Stimulated activated CD8-positive, alpha-beta memory T cell treated with anti-CD3 and anti-CD28 coated beads, Interleukin-4, amount 100 ng/mL, for 1 hour (primary cell): ENCODE measurements around the gene STC2.

Experiments used
- DNase-seq, 2 donors: peaks; one replicate each; pipeline ENCODE4 v3.0.0-alpha.2; 2020; ENCODE audit warnings: low read depth in 2 of 2, low spot score in 1 of 2

STC2 gene

DNA sequence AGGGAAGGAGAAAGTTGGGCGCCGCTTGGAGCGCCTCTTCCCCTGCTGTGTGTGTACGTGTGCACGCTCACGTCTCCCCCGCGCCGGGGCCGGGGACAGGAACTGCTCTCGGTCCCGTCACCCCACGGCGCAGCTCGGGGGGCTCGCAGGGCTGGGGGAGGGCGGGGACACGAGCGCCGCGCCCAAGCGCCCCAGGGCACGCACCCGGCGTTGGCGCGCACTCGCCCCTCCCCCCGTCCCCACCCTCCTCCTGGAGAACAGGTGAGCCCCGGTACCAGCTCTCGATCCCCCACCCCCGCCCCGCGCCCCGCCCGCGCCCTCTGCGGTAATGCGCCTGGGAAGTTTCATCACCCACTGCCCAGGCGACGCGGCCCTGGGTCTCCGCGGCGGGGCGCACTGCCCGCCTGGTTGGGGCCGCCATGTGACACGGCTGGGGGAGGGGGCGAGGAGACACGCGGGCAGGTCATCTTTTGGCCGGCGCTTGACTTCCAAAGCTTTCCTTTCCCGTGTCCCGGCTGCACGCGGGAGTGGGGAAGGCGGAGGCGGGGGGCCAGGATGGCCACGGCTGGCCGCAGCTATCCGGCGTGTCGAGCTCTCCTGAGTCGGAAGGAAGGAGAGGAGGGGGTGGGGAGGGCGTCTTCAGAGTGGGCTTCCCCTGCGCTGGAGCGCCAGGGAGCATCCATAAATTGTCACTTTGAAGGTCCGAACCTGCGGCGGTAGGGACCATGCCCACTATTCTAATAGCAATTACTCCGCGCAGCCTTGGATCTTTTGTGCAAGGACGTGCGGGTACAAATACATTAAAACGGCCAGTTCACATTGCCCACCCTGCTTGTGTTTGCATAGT lies 1.5 kb upstream of the STC2 start:
- no peak for DNase-seq

DNA sequence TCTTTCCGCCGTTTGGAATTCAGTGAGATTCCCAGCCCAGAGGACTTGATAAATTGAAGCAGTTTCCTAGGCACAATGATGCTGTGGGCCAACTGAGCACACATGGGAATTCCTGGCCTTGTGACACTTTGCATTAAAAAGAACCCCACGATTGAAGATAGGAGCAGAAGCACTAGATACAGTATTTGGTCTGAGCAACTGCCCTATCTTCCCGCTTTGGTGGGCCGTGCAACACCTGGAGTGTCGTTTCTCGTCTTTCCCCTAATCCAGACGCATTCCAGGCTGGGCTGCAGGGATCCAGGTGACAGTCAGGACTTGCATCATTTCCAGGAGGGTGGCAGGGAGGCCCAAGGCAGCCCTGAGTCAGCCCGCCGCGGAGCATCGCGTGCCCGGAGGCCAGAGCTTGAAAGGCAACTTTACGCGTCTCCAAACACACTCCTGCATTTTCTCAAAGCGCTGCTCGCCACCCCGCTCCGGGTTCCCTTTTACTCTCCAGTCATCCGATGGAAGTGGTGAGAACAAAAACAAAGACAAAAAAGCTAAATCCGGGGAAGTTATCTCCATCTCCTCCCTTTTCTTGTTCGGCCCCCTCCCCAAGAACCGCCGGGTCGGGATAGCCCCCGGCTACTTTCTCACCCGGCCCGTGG lies 753 bp upstream of the STC2 start:
- DNase-seq = no peak

DNA sequence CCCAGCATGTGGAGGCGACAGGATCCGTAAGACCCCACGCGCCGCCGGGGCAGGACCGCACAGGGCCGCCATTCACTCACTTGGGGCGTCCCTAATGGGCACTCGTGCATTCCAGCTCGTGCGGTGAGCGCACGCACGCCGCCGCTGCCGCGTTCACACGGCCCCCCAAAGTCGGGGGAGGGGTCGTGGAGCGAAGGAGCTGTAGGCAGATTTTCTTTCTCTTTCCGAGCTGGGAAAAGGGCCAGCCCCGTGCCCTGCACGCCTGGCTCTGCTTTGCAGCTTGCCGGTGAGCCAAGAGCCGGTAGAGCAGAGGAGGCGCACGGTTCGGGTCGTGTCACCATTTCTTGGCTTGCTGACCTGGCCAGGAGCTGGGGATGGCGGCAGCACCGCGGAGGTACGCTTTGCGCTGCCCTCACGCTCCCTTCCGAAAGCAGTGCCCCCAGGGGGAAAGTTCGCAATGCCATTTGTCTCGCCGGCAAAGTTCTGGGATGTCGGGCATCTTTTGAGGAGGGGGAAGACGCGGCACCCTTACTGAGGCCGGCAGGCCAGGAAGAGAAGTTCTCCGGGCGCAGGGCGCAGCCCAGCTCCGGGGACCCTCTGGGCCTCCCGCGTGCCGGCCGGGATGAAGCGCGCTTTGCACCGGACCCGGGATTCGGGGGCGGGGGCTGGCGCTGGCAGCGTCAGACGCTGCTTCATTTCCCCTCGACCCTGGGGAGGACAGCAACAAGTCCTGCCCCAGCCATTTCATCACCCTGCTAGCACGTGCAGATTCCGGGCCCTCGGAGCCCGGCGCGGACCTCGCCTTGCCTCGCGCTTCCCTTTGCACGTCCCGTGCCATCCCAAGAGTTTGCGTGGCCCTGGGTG lies 898 bp downstream of the STC2 start:
- DNase-seq = no peak

GRCh38 chr5:173326501-173326960 lies 1.7 kb downstream of the STC2 start:
- no peak for DNase-seq

GRCh38 chr5:173325091-173325698 lies 3.0 kb downstream of the STC2 start:
- DNase-seq = no peak

- DNase-seq = no peak
Measured at GRCh38 chr5:173324115-173325001, 3.9 kb downstream of the STC2 start.

GRCh38 chr5:173323799-173324114 lies 4.5 kb downstream of the STC2 start:
- no peak for DNase-seq

DNA sequence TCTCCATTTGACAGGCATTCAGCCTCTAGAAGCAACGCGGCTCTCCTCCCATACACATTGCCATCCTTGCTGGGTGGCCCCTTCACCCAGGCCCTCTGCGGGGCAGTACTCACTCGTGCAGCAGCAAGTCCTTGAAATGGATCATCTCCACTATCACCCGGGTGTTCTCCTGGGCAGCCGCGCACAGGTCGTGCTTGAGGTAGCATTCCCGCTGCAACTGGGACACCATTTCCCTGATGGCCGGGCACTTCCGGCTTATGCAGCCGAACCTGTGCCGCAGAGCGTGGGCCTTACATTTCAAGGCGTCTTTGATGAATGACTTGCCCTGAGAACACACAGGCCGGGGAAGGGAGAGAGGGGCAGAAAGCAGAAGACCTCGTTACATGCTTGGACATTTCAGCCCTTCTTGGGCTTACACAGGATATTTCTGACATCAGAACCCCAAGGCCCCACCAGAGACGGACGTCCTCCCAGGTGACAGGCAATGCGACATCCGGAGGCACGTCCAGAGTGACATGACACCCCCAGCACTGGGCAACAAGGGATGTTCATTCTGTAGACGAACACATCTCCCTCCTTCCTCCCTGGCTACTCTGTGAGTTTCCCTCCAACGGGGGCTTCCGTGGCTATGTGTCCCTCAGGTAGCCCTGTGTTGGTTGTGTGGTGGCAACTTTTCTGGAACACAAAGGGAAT lies 5.0 kb downstream of the STC2 start:
- DNase-seq = no peak

DNA sequence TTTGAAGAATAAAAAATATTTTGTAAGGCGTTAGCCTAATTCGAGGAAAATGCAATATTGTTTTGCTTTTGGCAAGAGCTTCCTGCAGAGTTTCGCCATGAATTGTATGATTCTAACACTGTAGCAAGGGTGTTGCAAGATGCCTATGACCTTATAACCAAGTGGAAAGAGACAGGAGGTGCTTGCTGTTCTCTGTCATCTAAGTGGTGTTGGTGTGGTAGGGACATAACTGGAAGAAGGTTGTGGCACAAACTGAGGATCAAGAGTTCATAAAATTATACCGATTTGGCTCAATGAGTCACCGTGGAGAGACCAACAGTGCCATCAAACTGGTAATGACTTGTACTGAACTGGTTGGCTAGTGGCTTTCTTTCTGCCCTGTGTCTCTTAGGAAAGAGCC lies 6.3 kb downstream of the STC2 start:
- no peak for DNase-seq

- DNase-seq = no peak
Measured at GRCh38 chr5:173320259-173320658, 8.0 kb downstream of the STC2 start.

DNA sequence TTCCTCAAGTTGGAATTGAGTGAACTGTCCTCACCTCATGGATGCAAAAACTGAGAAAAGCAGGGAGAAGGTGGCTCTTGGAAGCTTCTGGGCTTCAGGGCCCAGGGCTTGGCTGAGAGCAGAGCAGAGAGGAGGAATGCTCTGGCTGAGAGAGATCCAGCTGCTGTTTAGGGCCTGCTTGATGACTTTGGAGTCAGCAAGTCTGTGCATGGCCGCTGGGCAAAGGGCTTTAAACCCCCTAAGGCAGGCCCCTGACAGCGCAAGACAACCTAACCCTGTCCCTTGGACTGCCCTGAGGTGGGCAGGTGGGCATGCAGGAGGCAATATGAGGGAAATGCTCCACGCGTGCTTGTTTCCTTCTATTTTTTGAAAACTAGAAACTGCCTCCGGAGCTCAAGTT lies 8.6 kb downstream of the STC2 start:
- DNase-seq = no peak

DNA sequence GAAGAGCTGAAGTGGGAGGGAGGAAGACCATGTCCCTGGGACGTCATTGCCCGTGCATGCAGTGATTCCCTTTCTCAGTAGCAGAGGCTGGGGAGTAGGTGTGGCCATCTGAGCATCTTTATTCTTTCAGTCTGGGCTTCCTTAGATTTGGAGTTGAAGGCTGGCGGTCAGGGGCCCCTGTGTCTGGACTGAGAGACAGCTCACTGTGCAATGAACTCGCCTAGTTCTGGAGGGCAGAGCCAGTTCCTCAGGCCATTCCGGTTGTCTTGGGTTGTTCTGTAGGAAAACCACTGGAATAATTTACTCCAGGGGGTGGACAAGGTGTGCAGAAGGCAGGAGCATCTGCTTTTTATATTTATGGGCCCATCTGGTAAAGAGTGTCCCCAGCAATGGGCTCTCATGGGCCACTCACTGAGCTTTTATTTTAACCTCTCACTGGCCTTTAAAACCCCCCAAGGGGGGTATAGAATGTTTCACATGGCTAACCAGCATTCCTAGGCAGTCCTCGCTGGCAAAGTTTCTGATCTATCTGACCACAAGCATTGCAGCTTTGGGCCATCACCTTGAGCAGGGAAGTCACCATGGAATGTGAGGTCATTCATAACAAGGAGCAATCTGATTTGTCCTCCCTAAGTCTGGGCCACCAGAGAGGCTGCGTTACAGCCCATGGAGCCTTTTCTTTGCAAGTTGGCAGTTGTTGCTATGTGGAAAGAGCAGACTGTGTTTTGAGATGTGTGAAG lies 9.2 kb downstream of the STC2 start:
- no peak for DNase-seq

- no peak for DNase-seq
Measured at GRCh38 chr5:173318330-173318729, 9.9 kb downstream of the STC2 start.

- DNase-seq = no peak
Measured at GRCh38 chr5:173317852-173318251, 10.4 kb downstream of the STC2 start.

DNA sequence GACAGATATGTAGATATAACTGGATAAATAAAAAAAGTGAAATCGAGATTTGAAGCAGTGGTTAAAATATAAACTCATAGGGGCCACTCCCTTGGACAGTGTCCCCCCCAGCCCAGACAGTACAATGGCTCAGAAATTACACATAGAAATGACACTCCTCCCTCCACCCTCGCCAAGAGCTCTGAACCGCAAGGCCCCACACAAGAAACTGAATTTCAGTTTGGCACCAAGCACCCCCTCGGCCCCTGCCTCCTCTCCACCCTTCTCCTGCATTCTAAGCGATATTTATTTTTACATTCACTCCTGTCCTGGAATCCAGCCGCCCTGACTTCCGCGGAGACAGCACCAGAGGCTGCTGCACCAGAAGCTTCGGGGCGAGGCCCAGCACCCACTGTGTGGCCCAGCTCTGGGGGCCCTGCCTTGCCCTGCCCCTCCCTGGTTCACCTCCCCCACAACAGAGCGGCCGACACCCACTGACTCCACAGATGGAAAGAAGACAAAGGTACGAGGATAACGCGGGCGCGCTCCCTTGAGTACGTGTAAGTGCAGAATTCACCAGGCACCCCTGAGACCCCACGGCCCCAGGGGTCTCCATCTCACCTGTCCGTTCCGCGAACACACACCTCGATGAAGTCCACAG lies 11.0 kb downstream of the STC2 start:
- DNase-seq = no peak

DNA sequence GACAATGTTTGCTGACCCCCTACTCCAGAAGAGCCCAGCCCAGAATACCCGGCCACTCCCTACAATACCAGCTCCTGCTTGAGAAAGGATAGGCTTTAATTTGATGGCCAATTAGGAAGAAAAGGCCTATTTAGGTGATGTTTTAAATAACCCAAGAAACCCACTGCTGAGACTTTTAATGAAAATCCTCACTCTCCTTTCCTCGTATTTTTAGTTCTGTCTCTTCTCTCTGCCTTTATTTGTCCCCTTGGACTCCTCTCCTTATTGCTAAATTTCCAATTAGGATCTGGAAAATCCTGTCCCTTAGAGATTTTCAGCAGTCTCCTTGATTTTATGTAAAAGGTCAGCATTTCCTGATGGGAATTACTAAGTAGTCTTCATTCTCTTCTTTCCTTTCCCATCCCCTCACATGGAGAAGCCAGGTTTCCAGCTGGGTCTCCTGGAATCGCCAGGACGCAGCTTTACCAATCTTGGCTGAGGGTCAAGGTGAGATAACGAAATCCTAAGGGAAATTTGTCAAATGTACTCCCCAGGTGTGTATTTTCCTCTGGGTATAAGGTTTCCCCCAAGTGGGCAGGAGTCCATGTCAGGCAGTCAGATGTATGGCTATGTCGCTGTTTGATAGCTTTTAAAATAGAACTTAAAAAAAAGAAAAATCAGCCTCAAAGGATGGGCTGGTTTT lies 11.7 kb downstream of the STC2 start:
- DNase-seq = no peak

- DNase-seq = no peak
Measured at GRCh38 chr5:173315495-173316338, 12.5 kb downstream of the STC2 start.
